RWPE1 (cell line): ENCODE measurements around the gene ADIPOR2.

Experiments used
- CTCF ChIA-PET: fragments of 350-600 bp; sonication (Branson Sonifier 250); formaldehyde crosslinking; extraction: SDS; loops from one replicate; lab custom pipeline; 2021; lab: Yijun Ruan, JAX
- POLR2A ChIA-PET: fragments of 400-600 bp; formaldehyde crosslinking; extraction: SDS; loops from one replicate; lab custom pipeline; 2020; ENCODE audit warnings: antibody characterized with exemption; ENCODE audit not compliant: low non-redundant PET; lab: Yijun Ruan, JAX
- DNase-seq: peaks from one replicate; pipeline ENCODE4 v3.0.0; 2012; ENCODE audit warnings: low spot score
- H3K27ac ChIP-seq: fragments of 450-650 bp; 2 replicates; pipeline ENCODE4 v1.5.1; 2017
- CTCF ChIP-seq: fragments of 450-650 bp; conservative IDR thresholded peaks from 2 replicates; pipeline ENCODE4 v1.5.1; 2017; ENCODE audit warnings: low read depth, mild to moderate bottlenecking

ADIPOR2 gene

GRCh38 chr12:1799051-1799881 lies 108.4 kb downstream of the ADIPOR2 start:
- ChIA-PET CTCF (interaction anchor here (2.5 kb wide), 1 partner anchor 141 kb away, joined by 10 read pairs; no protein-coding TSS in a partner anchor), POLR2A (no interaction called here)
- DNase-seq: no peak
- TF ChIP-seq CTCF: no peak
- H3K27ac ChIP-seq: no peak overlapping the region

GRCh38 chr12:1799882-1800400 lies 109.1 kb downstream of the ADIPOR2 start:
- H3K27ac ChIP-seq: no peak overlapping the region
- POLR2A ChIA-PET: no interaction called here
- DNase-seq: no peak
- CTCF ChIA-PET: interaction anchor here (2.5 kb wide), 1 partner anchor 140 kb away, joined by 10 read pairs; no protein-coding TSS in a partner anchor
- TF ChIP-seq CTCF: no peak

- ChIA-PET POLR2A (no interaction called here), CTCF (interaction anchor here (0.7 to 1.6 kb wide), 3 partner anchors 9 to 139 kb away, joined by 3 to 8 read pairs (median 3); no protein-coding TSS in a partner anchor)
- H3K27ac ChIP-seq: no peak overlapping the region
- TF ChIP-seq CTCF: no peak
- DNase-seq: no peak
Measured at GRCh38 chr12:1800401-1801302, 109.8 kb downstream of the ADIPOR2 start.

- DNase-seq: no peak
- TF ChIP-seq CTCF: no peak
- ChIA-PET CTCF (interaction anchor here (0.7 to 1.6 kb wide), 3 partner anchors 10 to 138 kb away, joined by 3 to 8 read pairs (median 3); no protein-coding TSS in a partner anchor), POLR2A (no interaction called here)
- H3K27ac ChIP-seq: no peak overlapping the region
Measured at GRCh38 chr12:1801303-1801975, 110.6 kb downstream of the ADIPOR2 start.

GRCh38 chr12:1803736-1804135 lies 112.9 kb downstream of the ADIPOR2 start:
- CTCF ChIA-PET: no interaction called here
- DNase-seq: no peak
- H3K27ac ChIP-seq: no peak overlapping the region
- no peak for TF ChIP-seq CTCF
- POLR2A ChIA-PET: no interaction called here
